GM12878 (cell line): ENCODE measurements around the gene WASHC2A. TPM values are rescaled to one million over a fixed set of nuclear protein-coding genes. Genes with fewer than 3 reads are reported as not detected.

Experiments
- ATAC-seq: fragments of 200-7000 bp; cut with Tn5 transposase; 3 replicates; pipeline ENCODE4 v1.9.1; 2020; ENCODE audit warnings: mild to moderate bottlenecking, moderate library complexity
- BruUV-seq: library from RNA; stranded (reverse); fragments of 400-500 nt; replicated peaks from 2 replicates; lab custom pipeline; 2021; lab: Mats Ljungman, UMichigan
- CTCF ChIA-PET: fragments of 300-600 bp; sonication (Branson Sonifier 250); formaldehyde crosslinking; extraction: SDS; loops from one replicate; lab custom pipeline; 2021; ENCODE audit warnings: inconsistent platforms; lab: Yijun Ruan, JAX
- POLR2A ChIA-PET: fragments of 350-600 bp; formaldehyde crosslinking; extraction: SDS; loops from one replicate; lab custom pipeline; 2021; ENCODE audit warnings: inconsistent platforms; lab: Charles Lee
- RAD21 ChIA-PET: fragments of 300-600 bp; sonication (Branson Sonifier 250); formaldehyde crosslinking; loops from one replicate; lab custom pipeline; 2023; ENCODE audit warnings: antibody characterized with exemption; ENCODE audit not compliant: unreplicated experiment; lab: Charles Lee
- SMC1A ChIA-PET: fragments of 300-600 bp; sonication (Branson Sonifier 250); formaldehyde crosslinking; loops from one replicate; lab custom pipeline; 2023; ENCODE audit not compliant: unreplicated experiment, uncharacterized antibody; lab: Charles Lee
- DNase-seq: peaks from one replicate; pipeline ENCODE4 v3.0.0-alpha.2; 2011; ENCODE audit warnings: low read depth, low spot score
- FAIRE-seq: peaks from 3 replicates; lab custom pipeline; 2011; peaks lifted over from hg19 to GRCh38; lab: Jason Lieb, UNC
- H2AFZ ChIP-seq: 2 replicates; pipeline ENCODE4 v1.6.0; 2011; ENCODE audit warnings: low read depth, low read length, control low read depth; ENCODE audit not compliant: control insufficient read depth
- H3K27ac ChIP-seq: 2 replicates; pipeline ENCODE4 v1.5.1; 2011; ENCODE audit warnings: control low read depth; ENCODE audit not compliant: control insufficient read depth, insufficient read depth
- H3K27me3 ChIP-seq, 2 experiments: replicated peaks in 1 of 2; 2 replicates each; pipeline versions ENCODE4 v1.6.0 to v1.6.1; 2011; ENCODE audit warnings: low read length in 1 of 2; ENCODE audit not compliant: control insufficient read depth in 2 of 2, insufficient read depth in 2 of 2
- H3K36me3 ChIP-seq, 2 experiments: 2 replicates each; pipeline ENCODE4 v1.5.1; 2011; ENCODE audit warnings: low read length in 1 of 2; ENCODE audit not compliant: control insufficient read depth in 2 of 2, insufficient read depth in 2 of 2
- H3K4me1 ChIP-seq: 2 replicates; pipeline ENCODE4 v1.6.1; 2011; ENCODE audit warnings: mild to moderate bottlenecking, low read length, moderate library complexity, mixed read lengths; ENCODE audit not compliant: control insufficient read depth, insufficient read depth
- H3K4me2 ChIP-seq: 2 replicates; pipeline ENCODE4 v1.6.0; 2011; ENCODE audit warnings: control low read depth; ENCODE audit not compliant: control insufficient read depth, insufficient read depth
- H3K4me3 ChIP-seq: fragments of 200-600 bp; sonication (generic); 2 replicates; pipeline ENCODE4 v1.5.1; 2016
- H3K79me2 ChIP-seq: 2 replicates; pipeline ENCODE4 v1.6.0; 2011; ENCODE audit warnings: low read length; ENCODE audit not compliant: control insufficient read depth, insufficient read depth
- H3K9ac ChIP-seq: 2 replicates; pipeline ENCODE4 v1.8.0; 2011; ENCODE audit warnings: low read length, control low read depth, mixed read lengths; ENCODE audit not compliant: control insufficient read depth, insufficient read depth
- H3K9me3 ChIP-seq: replicated peaks from 3 replicates; pipeline ENCODE4 v1.5.1; 2011; ENCODE audit warnings: mild to moderate bottlenecking, low read length; ENCODE audit not compliant: control insufficient read depth, insufficient read depth
- H4K20me1 ChIP-seq: 2 replicates; pipeline ENCODE4 v1.6.0; 2011; ENCODE audit not compliant: control insufficient read depth, insufficient read depth
- ASH2L ChIP-seq: fragments of 300-600, 200-600 bp; sonication (generic); IDR thresholded peaks from 2 replicates; pipeline ENCODE4 v1.6.1; 2017; ENCODE audit warnings: low read depth, mild to moderate bottlenecking, borderline replicate concordance
- CEBPB ChIP-seq, 2 experiments: fragments of 150-350 bp in 1 of 2; IDR thresholded peaks; 2 replicates each; pipeline ENCODE4 v1.6.1; 2012 to 2014; ENCODE audit warnings: low read depth in 2 of 2, low read length in 2 of 2, borderline replicate concordance in 1 of 2, inconsistent platforms in 1 of 2
- EED ChIP-seq: sonication (generic); IDR thresholded peaks from 2 replicates; pipeline ENCODE4 v1.6.1; 2016; ENCODE audit warnings: antibody characterized with exemption, low read depth
- GABPA ChIP-seq: IDR thresholded peaks from 2 replicates; pipeline ENCODE4 v1.6.1; 2014; ENCODE audit warnings: antibody characterized with exemption, low read depth, mild to moderate bottlenecking, inconsistent platforms
- MXI1 ChIP-seq: fragments of 150-350 bp; IDR thresholded peaks from 2 replicates; pipeline ENCODE4 v1.6.1; 2011; ENCODE audit warnings: low read depth, mild to moderate bottlenecking, inconsistent platforms, low read length, improper control_type of control experiment
- MYC ChIP-seq: IDR thresholded peaks from 2 replicates; pipeline ENCODE4 v1.6.1; 2011; ENCODE audit warnings: mild to moderate bottlenecking, low read length, moderate library complexity, inconsistent platforms; ENCODE audit not compliant: insufficient read depth, insufficient replicate concordance, insufficient read length, severe bottlenecking
- NFIC ChIP-seq: IDR thresholded peaks from 2 replicates; pipeline ENCODE4 v1.6.1; 2012; ENCODE audit warnings: low read depth, mild to moderate bottlenecking, inconsistent platforms, low read length, moderate library complexity
- POLR2AphosphoS2 ChIP-seq: IDR thresholded peaks from 2 replicates; pipeline ENCODE4 v1.6.1; 2011; ENCODE audit warnings: low read depth, mild to moderate bottlenecking, low read length, improper control_type of control experiment, moderate library complexity
- RB1 ChIP-seq: fragments of 450-650 bp; formaldehyde crosslinking; IDR thresholded peaks from 2 replicates; pipeline ENCODE4 v1.6.1; 2017; ENCODE audit warnings: mild to moderate bottlenecking, borderline replicate concordance
- SMAD1 ChIP-seq: fragments of 450-650 bp; IDR thresholded peaks from 2 replicates; pipeline ENCODE4 v1.6.1; 2018; ENCODE audit warnings: mild to moderate bottlenecking, low read depth; ENCODE audit not compliant: partially characterized antibody
- SPI1 ChIP-seq: IDR thresholded peaks from 2 replicates; pipeline ENCODE4 v1.6.1; 2011; ENCODE audit warnings: low read depth, mild to moderate bottlenecking, low read length, moderate library complexity, borderline replicate concordance; ENCODE audit not compliant: insufficient read depth
- ZBED1 ChIP-seq: IDR thresholded peaks from 2 replicates; pipeline ENCODE4 v1.6.1; 2016; ENCODE audit warnings: borderline replicate concordance
- WGBS: methylation state at CpG from one replicate; pipeline ENCODE4 v1.1.6; 2016; ENCODE audit warnings: low lambda C conversion rate; ENCODE audit not compliant: insufficient replicate concordance, insufficient coverage; ENCODE audit errors: missing lambda C conversion rate; 5-methylcytosine and 5-hydroxymethylcytosine counted together
- in situ Hi-C: fragments of 300-500 bp; cut with MboI; formaldehyde crosslinking; loops from 9 replicates; pipeline ENCODE4 v1.14.3; 2018; ENCODE audit warnings: mixed read lengths
- intact Hi-C: fragments of 100-400 bp; cut with micrococcal nuclease; formaldehyde crosslinking; loops from one replicate; pipeline ENCODE4 v1.14.2; 2022; ENCODE audit not compliant: unreplicated experiment
- polyA plus RNA-seq, 11 experiments: library from polyadenylated mRNA; depleted of rRNA in 4 of 11; unstranded in 6 of 11; stranded (reverse) in 5 of 11; fragments of >200 nt; fragmentation: Nextera tagmentation in 4 of 11; fragmentation: Illumina TruSeq in 1 of 11; extraction: Ambion mirVana in 4 of 11; extraction: Trizol in 1 of 11; gene quantifications; 1 replicate in 1 of 11; 2 replicates in 10 of 11; pipeline versions ENCODE4 v1.2.1 to v1.2.3, GENCODE V29; 2011 to 2016; ENCODE audit warnings: inconsistent platforms in 2 of 11, missing spikeins in 2 of 11, low read depth in 1 of 11
- total RNA-seq, 4 experiments: library from RNA; depleted of rRNA in 3 of 4; stranded (reverse); fragments of >200 nt in 3 of 4; fragmentation: Illumina TruSeq in 1 of 4; extraction: Trizol in 1 of 4; gene quantifications; 2 replicates each; pipeline versions ENCODE4 v1.2.1 to v1.2.3, GENCODE V29; 2013 to 2021
- TF ChIP-seq, protein P1 (sequence below): fragments of 450-650 bp; IDR thresholded peaks from 2 replicates; pipeline ENCODE4 v1.6.1; 2017; ENCODE audit warnings: mild to moderate bottlenecking
- TF ChIP-seq, protein P2 (sequence below): fragments of 450-650 bp; IDR thresholded peaks from 2 replicates; pipeline ENCODE4 v1.6.1; 2017; ENCODE audit warnings: mild to moderate bottlenecking, low read depth, inconsistent platforms; ENCODE audit not compliant: poor library complexity, severe bottlenecking
- TF ChIP-seq, protein P3 (sequence below): fragments of 450-650 bp; IDR thresholded peaks from 2 replicates; pipeline ENCODE4 v1.6.1; 2016; ENCODE audit warnings: mild to moderate bottlenecking, moderate library complexity, borderline replicate concordance
- TF ChIP-seq, protein P4 (sequence below): IDR thresholded peaks from 2 replicates; pipeline ENCODE4 v1.6.1; 2011; ENCODE audit warnings: low read depth, mild to moderate bottlenecking, low read length, moderate library complexity, borderline replicate concordance; ENCODE audit errors: extremely low read depth

WASHC2A gene
- total and polyA plus RNA-seq, 10 of the 15 experiments (the other 5 are each of a cell fraction or from before 2014, with no cell fraction given): 3.7 to 30.3 (median 23.6) TPM

GRCh38 chr10:50027195-50027594, 40.6 kb upstream of the WASHC2A start:
- CTCF ChIA-PET: no interaction called here
- no peak for TF ChIP-seq ZBED1
- TF ChIP-seq CEBPB (IDR thresholded peaks at IDR 0.05; ENCODE audit: borderline replicate concordance in 1 of 2, low read depth in 2 of 2, low read length in 2 of 2): no peak
- no peak for TF ChIP-seq NFIC
- TF ChIP-seq, protein P1, sequence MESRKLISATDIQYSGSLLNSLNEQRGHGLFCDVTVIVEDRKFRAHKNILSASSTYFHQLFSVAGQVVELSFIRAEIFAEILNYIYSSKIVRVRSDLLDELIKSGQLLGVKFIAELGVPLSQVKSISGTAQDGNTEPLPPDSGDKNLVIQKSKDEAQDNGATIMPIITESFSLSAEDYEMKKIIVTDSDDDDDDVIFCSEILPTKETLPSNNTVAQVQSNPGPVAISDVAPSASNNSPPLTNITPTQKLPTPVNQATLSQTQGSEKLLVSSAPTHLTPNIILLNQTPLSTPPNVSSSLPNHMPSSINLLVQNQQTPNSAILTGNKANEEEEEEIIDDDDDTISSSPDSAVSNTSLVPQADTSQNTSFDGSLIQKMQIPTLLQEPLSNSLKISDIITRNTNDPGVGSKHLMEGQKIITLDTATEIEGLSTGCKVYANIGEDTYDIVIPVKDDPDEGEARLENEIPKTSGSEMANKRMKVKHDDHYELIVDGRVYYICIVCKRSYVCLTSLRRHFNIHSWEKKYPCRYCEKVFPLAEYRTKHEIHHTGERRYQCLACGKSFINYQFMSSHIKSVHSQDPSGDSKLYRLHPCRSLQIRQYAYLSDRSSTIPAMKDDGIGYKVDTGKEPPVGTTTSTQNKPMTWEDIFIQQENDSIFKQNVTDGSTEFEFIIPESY: no peak
- no peak for TF ChIP-seq MYC
- TF ChIP-seq, protein P2, sequence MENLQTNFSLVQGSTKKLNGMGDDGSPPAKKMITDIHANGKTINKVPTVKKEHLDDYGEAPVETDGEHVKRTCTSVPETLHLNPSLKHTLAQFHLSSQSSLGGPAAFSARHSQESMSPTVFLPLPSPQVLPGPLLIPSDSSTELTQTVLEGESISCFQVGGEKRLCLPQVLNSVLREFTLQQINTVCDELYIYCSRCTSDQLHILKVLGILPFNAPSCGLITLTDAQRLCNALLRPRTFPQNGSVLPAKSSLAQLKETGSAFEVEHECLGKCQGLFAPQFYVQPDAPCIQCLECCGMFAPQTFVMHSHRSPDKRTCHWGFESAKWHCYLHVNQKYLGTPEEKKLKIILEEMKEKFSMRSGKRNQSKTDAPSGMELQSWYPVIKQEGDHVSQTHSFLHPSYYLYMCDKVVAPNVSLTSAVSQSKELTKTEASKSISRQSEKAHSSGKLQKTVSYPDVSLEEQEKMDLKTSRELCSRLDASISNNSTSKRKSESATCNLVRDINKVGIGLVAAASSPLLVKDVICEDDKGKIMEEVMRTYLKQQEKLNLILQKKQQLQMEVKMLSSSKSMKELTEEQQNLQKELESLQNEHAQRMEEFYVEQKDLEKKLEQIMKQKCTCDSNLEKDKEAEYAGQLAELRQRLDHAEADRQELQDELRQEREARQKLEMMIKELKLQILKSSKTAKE: no peak
- no peak for TF ChIP-seq GABPA
- TF ChIP-seq SMAD1: no peak
- no peak for TF ChIP-seq POLR2AphosphoS2
- TF ChIP-seq, protein P3, sequence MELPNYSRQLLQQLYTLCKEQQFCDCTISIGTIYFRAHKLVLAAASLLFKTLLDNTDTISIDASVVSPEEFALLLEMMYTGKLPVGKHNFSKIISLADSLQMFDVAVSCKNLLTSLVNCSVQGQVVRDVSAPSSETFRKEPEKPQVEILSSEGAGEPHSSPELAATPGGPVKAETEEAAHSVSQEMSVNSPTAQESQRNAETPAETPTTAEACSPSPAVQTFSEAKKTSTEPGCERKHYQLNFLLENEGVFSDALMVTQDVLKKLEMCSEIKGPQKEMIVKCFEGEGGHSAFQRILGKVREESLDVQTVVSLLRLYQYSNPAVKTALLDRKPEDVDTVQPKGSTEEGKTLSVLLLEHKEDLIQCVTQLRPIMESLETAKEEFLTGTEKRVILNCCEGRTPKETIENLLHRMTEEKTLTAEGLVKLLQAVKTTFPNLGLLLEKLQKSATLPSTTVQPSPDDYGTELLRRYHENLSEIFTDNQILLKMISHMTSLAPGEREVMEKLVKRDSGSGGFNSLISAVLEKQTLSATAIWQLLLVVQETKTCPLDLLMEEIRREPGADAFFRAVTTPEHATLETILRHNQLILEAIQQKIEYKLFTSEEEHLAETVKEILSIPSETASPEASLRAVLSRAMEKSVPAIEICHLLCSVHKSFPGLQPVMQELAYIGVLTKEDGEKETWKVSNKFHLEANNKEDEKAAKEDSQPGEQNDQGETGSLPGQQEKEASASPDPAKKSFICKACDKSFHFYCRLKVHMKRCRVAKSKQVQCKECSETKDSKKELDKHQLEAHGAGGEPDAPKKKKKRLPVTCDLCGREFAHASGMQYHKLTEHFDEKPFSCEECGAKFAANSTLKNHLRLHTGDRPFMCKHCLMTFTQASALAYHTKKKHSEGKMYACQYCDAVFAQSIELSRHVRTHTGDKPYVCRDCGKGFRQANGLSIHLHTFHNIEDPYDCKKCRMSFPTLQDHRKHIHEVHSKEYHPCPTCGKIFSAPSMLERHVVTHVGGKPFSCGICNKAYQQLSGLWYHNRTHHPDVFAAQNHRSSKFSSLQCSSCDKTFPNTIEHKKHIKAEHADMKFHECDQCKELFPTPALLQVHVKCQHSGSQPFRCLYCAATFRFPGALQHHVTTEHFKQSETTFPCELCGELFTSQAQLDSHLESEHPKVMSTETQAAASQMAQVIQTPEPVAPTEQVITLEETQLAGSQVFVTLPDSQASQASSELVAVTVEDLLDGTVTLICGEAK: no peak
- TF ChIP-seq EED: no peak
- TF ChIP-seq ASH2L: no peak
- no peak for TF ChIP-seq RB1
- TF ChIP-seq, protein P4, sequence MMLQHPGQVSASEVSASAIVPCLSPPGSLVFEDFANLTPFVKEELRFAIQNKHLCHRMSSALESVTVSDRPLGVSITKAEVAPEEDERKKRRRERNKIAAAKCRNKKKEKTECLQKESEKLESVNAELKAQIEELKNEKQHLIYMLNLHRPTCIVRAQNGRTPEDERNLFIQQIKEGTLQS: no peak
- no peak for TF ChIP-seq MXI1
- no peak for TF ChIP-seq SPI1

More at GRCh38 chr10:50027195-50027594, 40.6 kb upstream of the WASHC2A start:
- no peak for ATAC-seq
- ChIA-PET POLR2A (no interaction called here), RAD21 (no interaction called here), SMC1A (no interaction called here)
- Histone ChIP-seq H3K36me3 (no peaks in the 10 kb centered on the region), H3K4me1 (no peaks in the 10 kb centered on the region), H3K4me2 (no peak overlapping the region), H3K4me3 (no peak overlapping the region), H4K20me1 (no peaks in the 10 kb centered on the region), H3K79me2 (no peaks in the 10 kb centered on the region), H3K9ac (no peak overlapping the region), H3K27me3 (no peaks in the 10 kb centered on the region), H3K9me3 (no peaks in the 10 kb centered on the region), H3K27ac (no peak overlapping the region), H2AFZ (no peak overlapping the region)
- WGBS: 35% methylated on average over 13 of the region's 13 CpGs
- in situ Hi-C loops: loop anchor here (10.0 kb wide), 1 partner anchor 128 kb away; no protein-coding TSS in a partner anchor
- no peak for FAIRE-seq
- no TSS peak for BruUV-seq
- intact Hi-C loops: no loop called here
- no peak for DNase-seq
